Measurements from ENCODE around the gene CCDC88C.
"Not testable (repeated sequence)": the region's sequence is repeated elsewhere in the genome, so short reads cannot be mapped to it uniquely, and the experiment has no call there.

Gene CCDC88C

DNA sequence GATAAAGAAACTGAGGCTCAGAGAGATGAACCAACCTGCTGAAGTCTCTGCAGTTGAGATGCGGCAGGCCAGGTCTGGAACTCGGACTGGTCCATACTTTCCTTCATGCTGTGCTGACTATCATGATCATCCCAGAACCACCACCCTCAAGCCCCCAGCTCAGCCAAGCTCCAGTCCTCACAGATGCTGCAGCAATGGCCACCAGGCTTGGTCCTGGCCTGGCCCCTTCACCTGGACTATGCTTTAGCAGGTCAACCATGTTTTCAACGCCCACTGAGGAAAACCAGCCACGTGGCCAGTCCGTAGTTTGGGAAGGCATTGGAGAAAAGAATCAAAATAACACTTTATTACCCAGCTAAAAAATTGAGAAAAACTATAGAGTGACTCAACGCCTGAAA is 174.5 kb downstream of the CCDC88C start:
- DNase-seq (ENCODE audit: low spot score), result no peak

GRCh38 chr14:91242635-91243034 is 175.0 kb downstream of the CCDC88C start:
- DNase-seq (ENCODE audit: low spot score), result no peak

GRCh38 chr14:91241863-91242262 is 175.8 kb downstream of the CCDC88C start:
- DNase-seq (ENCODE audit: low spot score), result no peak

DNA sequence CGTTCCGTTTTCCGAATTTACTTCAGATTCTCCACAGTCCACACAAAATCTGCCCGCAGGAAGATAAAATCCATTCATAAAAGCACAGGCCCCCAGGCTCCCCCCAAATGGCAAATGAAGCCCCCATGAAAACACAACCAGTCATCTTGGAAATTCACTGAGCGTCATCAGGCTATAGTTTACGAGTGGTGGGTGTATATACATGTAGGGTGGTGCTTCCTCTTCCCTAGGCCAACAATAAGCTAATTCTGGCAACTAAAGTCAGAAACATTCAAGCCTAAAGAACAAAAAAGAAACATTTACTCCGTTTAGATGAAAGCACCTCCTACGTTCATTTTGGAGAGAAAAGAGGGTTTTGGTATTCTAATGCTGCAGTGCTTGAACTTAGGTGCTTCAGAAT is 179.0 kb downstream of the CCDC88C start:
- DNase-seq (ENCODE audit: low spot score), result peak; percentile 29

GRCh38 chr14:91238085-91238484 is 179.5 kb downstream of the CCDC88C start:
- no peak for DNase-seq (ENCODE audit: low spot score)

GRCh38 chr14:91237219-91237618 is 180.4 kb downstream of the CCDC88C start:
- DNase-seq (ENCODE audit: low spot score), result no peak

DNA sequence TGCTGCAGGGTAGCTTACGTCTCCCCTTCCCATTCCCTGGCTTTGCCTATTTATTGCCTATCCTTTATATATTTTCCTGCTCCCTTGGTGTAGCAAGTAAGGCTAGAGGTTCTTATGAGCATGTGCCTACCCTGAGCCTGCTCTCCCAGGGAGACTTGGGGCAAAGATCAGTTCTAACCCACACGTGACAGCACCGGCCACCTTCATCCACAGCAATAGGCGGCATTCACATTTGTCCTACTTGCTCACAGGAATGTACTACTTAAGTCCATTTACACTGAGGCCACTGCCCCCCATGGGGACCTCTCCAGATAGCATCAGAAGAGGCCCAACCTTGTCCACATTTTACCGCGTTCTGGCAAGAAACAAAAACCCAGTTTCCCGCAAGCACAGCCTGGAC is 181.8 kb downstream of the CCDC88C start:
- DNase-seq (ENCODE audit: low spot score), result no peak

DNA sequence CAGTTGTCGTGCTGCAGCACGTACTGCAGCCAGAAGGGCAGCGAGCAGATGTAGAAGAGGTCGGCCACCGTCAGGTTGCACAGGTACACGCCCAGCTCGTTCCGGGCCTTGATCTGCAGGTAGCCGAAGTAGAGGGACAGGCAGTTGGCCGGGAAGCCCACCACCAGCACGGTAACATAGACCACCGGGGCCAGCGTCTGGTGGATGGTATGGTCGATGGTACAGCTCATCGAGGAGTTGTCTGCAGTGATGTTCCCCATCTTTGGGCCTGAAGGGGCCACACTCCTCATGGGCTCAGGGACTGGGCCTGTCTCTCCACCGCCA is 182.9 kb downstream of the CCDC88C start:
- no peak for DNase-seq (ENCODE audit: low spot score)

GRCh38 chr14:91233936-91234790 is 183.5 kb downstream of the CCDC88C start:
- no peak for DNase-seq (ENCODE audit: low spot score)

- no peak for DNase-seq (ENCODE audit: low spot score)
Observed at GRCh38 chr14:91232603-91233002, 185.0 kb downstream of the CCDC88C start.

DNA sequence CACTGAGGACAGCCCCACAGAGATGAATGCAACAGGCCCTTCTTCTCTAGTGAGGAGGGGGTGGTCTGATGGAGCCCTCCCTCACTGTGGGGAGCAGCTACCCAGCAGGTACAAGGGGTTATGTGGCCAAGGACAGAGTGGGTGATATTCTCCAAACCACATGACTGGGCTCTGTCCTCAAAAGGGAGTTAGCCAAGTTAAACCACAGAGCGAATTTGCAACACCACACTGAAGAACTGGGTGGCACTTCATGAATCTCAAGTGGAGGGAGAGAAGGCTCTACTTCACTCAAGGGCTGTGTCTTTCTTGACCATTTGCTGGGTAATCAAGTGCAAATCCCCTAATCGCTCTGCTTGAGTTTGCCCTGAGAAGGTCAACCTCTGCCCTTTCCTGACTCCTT is 185.6 kb downstream of the CCDC88C start:
- DNase-seq (ENCODE audit: low spot score), result no peak

- no peak for DNase-seq (ENCODE audit: low spot score)
Observed at GRCh38 chr14:91231446-91231845, 186.2 kb downstream of the CCDC88C start.

DNA sequence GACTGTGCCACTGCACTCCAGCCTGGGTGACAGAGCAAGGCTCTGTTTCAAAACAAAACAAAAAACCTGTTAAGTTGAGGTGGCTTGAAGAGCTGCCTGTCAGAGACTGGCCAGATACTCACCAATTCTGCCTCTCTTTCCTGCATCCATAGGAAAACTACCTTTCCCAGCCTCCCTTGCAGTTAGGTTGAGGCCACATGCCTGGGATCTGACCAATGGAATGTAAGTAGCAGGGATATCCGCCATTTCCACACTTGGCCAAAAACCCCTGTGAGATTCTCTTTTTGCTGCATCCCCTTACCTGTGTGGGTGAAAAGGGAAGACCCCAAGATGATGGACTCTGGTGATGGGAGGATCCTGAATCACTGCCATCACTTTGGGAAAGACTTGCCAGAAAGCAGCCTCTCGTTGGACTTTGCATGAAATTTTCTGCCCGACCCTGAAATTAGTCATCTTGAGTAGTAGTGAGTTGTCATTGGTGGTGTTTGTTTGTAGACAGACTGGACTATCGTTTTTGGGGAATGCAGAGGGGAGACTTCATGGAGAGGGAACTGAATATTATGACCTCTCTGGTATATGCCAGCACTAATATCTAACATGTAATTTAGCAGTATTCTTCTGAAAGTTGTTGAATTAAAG is 187.1 kb downstream of the CCDC88C start:
- no peak for DNase-seq (ENCODE audit: low spot score)

GRCh38 chr14:91229743-91230200 is 187.8 kb downstream of the CCDC88C start:
- DNase-seq (ENCODE audit: low spot score), result no peak

GRCh38 chr14:91229005-91229382 is 188.6 kb downstream of the CCDC88C start:
- DNase-seq (ENCODE audit: low spot score), result no peak

DNA sequence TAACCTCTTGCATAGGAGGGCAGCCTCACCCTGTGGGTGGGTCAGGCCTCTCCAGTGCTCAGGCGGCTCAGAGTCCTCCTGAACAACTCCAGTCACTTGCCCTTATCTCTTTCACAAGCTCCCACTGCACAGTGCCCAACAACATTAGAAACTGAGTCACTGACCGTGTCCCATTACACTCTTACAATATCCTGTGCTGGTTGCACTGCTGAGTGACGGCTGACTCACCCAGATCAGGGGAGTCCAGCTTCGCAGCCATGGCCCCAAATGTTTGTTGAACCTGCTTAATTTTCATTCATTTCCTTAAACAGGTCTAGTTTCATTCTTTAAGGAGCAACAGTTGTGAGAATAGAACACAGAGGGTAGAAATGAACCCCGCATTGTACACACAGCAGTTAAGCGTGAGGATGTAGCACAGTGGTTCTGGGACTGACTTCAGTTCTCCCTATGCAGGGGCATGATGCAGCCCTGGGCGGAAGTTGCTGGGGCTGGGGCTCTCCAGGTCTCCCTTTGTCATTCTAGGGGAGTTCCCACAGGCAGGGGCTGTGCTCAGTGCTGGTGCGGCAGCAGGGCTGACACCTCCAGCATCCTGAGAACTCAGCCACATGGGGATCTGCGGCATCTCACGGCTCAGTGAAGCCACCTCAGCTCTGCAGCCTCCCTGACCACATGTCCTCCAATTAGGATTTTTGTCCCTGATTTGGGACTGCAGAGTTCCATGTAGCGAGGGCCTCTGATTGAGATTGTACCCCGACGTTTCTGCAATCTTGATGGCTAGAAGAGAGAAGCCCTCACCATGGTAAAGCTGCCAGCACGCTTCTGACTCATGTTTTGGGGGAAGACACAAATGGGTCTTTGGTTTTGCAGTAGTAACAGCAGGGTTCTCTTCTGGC is 189.3 kb downstream of the CCDC88C start:
- no peak for DNase-seq (ENCODE audit: low spot score)

- no peak for DNase-seq (ENCODE audit: low spot score)
Observed at GRCh38 chr14:91227183-91227628, 190.4 kb downstream of the CCDC88C start.

- DNase-seq (ENCODE audit: low spot score), result not testable (repeated sequence)
Observed at GRCh38 chr14:91226360-91226759, 191.3 kb downstream of the CCDC88C start.

- DNase-seq (ENCODE audit: low spot score), result no peak
Observed at GRCh38 chr14:91225025-91225424, 192.6 kb downstream of the CCDC88C start.

- no peak for DNase-seq (ENCODE audit: low spot score)
Observed at GRCh38 chr14:91223028-91223783, 194.4 kb downstream of the CCDC88C start.

Data from putamen (tissue), 1 donor.